Embryonic facial prominence (tissue), 1 donor: ENCODE results near the gene ZNF518B.

Experiments used
- DNase-seq: peaks from one replicate; pipeline ENCODE4 v3.0.0-alpha.2; 2016; ENCODE audit errors: extremely low spot score

ZNF518B gene, protein sequence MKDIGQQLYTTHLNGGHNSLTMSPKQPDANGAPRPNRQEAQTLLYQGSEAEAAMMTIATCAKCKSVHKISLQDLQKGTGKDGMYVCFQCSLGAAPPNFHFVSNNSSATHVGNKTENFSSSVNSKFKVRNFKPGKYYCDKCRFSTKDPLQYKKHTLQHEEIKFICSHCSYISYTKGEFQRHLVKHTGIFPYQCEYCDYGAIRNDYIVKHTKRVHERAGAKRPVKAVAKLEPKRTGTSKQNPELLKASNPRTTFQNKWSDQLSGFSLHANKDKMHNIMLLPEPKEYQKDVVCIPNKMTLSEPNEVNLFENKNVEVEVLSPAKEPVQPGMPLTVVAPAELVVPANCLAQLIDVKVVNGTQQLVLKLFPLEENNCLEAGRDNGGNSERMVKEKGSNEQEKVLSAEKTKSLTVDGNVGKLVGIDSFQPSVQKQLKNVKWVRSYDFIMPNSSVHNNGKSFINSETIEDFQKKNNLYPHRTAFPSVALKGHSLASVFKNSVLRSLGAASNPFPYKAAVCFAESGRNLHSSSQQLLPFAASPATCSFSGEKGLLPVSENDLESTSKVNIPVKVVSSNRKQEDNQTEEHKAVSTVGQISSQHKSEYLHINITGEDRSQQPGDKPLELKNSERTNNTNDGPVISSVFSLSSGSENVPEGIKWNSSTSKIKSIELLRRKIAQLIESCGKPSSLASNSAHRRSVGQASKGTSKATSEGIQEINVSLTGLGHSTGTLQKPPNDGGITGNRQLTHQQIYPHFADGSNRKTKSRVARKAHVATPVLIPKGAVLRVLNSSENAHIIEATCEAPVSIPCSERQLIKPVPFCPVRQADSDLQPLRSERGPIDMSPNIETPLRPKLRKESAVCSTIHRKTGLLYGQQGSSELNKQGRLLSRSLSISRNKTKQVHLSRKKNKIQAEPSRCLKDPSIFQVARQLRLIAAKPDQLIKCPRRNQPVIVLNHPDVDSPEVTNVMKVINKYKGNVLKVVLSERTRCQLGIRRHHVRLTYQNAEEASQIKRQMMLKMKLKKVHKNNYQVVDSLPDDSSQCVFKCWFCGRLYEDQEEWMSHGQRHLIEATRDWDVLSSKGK

DNA sequence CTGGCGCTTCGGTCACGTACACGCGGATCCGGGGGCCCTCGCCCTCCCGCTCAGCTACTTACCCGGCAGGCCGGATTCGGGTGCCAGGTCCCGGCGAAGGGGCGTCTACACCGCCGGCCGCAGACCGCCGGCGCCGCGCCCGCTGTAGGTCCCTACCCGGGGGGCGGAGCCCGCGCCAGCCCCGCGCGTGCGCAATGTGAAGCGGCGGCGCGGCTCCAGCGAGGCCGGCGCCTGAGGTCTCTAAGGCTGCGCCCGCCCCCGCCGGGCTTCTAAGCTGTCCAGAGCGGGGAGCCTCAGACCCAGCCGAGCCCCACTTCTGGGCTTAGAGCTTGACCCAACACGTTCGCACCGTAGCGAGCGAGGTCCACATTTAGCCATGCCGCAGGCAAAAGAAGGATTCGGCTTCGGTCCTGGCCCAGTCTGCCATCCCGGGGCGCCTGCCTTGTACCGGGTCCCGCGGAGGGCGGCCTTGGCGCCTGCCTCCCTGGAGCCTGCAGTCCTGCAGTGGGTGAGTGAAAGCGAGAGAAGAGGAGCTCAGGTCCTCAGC, at the start of gene ZNF518B:
Gene ZNF518B (minus strand): TSS at position 172 of the 547 bp plus-strand sequence. CDS start 11,098 bp downstream, outside the sequence.
- DNase-seq: peak; percentile 61

DNA sequence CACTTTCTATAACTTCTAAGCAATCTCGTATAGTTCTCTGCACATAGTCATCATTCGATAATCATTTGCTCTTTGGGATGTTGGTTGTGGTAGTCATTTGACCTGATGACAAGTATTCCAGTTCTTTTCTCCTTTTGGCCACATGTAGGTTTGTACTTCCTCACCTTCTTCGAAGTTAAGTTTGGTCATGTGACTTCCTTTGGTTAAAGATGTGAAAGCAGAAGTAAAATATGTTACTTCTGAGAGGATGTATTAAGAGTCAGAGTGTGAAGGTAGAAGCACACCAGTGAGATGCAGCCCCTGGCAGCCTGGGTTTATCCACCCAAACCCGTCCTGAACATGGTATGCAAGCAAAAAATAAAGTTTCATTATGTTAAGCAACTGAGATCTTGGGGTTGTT, 48.9 kb upstream of the ZNF518B start:
- no peak for DNase-seq

DNA sequence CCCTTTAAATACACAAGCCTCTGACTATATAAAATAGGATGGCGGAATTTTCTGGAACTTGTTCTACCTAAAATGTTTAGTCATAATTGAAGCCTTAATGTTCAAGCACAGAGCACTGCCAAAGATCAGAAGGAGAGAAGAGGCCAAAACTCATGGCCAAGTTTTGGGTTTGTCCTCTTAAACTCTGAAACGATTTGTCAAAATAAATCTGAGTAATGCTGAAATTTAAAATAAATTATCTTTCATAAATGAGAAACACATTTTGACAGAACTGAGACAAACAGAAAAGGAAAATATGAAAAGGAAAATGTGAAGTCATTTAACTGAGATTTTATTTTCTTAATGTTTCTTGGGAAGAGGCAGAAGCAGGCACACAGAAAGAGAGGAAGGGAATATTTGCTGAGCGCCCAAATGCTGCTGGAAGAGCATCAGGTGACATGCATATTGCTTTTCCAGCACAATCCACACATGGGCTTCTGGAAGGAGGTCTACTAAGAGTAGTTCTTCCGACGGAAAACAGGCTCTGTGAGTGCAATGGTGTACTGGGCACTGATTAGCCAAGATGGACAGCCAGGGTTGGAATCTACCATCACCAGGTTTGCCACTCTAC, 47.4 kb upstream of the ZNF518B start:
- no peak for DNase-seq

DNA sequence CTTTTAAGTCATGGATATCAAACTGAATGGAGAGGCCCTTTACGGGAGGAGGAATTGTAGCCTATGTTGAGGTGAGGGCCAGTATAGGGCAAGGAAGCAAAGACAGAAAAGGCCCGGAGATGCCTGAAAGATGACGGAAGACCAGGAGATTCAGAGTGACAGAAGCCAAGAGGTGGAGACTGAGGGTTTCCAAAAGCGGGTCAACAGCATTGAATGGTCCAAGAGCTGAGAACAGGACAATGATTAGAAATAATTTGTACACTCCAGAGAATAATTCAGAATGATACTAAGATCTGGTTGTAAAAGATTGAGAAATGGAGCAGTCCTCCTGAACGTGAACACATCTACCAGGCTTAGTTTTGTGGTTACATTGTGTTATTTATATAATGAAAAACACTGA, 45.5 kb upstream of the ZNF518B start:
- no peak for DNase-seq

DNA sequence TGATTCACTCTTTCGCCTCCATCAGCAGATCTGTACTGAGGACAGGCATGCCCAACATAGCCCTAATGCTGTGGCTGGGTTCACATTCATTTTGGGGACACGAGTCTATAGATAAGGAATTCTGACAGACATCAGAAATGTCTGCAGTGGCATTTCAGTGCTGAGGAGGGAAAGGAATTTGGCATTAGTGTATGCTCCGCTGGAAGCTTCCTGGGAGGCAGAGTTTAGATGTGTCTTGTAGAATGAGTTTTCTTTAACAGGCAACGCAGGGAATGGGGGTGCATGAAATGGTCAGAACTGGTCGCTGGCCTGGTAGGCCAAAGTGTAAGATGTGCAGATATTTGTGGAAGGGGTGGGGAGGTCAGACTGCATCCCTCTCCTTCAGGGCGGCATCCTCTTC, 43.5 kb upstream of the ZNF518B start:
- no peak for DNase-seq

DNA sequence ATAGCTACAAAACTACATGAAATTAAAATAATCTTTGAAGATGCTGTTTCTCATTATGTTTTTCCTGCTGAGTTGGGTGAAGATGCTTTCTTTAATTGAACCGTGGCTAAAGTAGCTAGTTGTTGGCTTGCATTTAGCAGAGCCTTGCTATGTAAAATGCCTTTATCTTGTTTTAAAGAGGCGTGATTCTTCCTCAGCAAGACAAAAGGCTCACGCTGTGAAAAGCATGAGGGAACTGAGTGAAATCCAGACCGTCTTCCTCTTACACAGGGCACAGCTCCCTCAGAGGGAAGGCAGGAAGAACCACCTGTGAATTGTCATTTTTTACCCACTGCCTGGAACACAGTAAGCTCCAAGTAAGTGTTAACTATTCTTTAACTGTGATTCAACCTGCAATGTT, 39.0 kb upstream of the ZNF518B start:
- DNase-seq: no peak

DNA sequence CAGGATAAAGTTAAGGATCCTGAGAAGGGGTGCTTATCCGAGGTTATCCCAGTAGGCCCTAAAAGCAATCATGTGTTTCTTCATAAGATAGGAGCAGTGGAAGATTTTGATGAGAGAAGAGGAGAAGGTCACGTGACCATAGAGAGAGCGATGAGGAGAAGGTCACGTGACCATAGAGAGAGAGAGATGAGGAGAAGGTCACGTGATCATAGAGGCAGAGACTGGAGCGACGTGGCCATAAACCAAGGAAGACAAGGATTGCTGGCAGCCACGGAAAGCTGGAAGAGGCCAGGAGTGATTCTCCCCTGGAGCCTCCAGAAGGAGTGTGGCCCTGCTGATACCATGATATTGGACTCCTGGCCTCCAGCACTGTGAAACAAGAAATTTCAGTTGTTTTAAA, 38.4 kb upstream of the ZNF518B start:
- DNase-seq: no peak

DNA sequence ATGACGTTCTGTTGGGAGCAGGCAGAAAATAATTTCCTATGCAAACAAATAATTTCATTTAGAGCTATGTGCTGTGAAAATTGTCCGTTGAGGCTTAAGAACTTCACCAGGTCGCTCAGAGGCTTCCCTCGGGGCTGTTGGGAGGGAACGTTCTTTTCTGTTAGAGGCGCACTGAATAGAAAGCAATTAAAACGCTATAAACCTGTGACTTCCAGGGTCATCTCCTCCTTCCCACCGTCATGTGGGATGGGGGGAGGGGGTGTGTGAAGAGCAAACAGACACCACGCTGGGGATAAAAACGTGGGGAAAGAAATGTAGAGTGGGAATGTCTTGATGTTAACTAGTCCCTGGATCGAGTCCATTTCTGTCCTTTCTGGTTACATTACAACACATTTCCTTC, 35.2 kb upstream of the ZNF518B start:
- DNase-seq: no peak

DNA sequence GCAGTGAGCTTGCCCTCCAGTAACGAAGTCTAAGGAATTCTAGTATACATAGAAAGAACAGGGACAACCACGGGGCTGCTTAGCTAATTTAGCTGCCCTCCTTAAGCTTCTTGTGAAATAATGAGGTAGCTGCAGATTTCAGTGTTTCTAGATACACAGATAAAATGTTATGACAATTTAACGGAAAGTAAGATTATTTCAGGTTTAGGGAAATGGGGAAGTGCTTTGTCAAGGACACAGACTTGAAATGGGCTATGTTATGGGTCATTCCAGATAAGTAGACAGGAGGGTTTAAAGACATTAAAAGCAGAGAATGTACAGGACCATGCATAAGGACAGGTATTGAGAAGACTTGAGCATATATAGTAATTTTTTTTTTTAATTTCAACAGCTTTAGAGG, 34.2 kb upstream of the ZNF518B start:
- DNase-seq: no peak

DNA sequence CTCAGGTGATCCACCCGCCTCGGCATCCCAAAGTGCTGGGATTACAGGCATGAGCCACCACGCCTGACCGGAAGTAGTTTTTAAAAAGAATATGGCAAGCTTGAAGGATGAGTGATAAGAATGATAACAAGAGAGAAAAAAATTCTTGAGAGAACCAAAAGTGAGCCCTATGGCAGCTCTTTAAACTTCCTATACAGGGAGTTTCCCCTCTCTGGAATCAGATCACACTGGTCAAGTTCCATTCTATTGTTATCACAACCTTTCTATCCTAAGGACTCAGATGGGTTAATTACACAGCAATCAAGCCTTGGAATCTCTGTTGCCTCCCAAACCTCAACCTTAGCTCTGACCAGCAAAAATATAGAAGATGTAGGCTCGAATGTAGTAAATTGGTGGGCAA, 33.8 kb upstream of the ZNF518B start:
- no peak for DNase-seq

DNA sequence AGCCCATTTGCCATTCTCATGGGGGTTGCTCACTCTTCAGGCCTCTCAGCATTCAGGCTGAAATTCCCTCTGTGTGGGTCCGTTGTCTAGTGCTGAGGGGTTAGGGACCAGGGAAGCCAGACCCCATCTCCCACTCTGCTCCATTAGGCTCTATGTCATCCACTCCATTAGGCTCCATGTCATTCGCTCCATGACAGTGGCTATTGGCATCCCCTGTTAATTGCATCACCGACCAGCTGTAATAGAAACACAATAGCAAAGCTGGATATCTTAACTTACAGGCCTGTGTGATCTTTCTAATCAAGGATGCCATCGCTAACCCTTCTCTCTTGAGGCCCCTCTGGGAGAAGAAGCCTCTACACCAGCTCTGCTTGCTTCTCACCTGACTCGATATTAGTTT, 25.7 kb upstream of the ZNF518B start:
- no peak for DNase-seq

DNA sequence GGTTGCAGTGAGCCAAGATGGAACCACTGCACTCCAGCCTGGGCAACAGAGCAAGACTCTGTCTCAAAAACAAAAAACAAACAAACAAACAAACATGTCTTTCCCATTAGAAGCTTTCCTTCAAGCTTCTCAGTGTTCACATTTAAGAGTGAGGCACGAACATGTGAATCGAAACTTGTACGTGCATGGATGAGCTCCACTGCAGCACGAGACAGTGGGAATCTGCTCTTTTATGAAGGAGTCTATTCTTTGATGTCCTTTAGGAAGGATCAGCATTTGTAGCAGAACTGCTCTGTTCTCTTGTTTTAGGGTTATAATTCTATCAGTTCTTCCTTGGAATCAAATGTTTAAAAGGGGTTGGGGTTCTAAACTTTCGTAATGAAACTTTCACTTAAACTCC, 23.4 kb upstream of the ZNF518B start:
- DNase-seq: no peak

DNA sequence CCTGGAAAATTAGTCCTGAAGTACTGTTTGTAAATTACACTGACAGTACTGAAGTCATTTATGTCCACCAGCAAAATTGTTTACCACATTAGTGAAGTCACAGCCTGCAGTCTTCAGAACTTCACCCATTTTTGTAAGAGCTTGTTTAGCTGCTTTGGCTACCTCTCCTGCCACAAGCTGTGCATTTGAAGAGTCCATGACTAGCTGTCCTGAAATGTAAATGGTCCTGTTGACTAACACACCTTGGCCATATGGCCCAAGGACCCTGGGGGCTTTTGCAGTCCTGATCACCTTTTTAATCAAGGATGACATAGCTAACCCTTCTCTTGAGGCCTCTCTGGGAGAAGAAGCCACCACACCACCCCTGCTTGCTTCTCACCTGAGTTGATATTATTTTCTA, 21.4 kb upstream of the ZNF518B start:
- no peak for DNase-seq

DNA sequence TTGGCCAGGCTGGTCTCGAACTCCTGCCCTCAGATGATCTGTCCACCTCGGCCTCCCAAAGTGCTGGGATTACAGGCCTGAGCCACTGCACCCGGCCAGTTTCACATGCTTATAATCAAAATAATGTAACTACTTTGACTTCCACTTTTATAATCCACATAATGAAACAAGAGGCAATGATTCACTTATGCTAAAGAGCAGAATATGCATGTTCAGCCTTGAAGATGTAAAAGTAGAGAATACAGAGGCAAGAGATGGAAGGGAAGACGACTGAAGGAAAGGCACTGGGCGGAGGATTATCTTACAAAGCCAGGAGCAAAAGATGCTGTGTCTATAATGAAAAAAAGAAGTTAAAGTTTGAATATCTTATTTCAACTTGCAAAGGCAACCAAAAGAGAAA, 13.3 kb upstream of the ZNF518B start:
- no peak for DNase-seq

DNA sequence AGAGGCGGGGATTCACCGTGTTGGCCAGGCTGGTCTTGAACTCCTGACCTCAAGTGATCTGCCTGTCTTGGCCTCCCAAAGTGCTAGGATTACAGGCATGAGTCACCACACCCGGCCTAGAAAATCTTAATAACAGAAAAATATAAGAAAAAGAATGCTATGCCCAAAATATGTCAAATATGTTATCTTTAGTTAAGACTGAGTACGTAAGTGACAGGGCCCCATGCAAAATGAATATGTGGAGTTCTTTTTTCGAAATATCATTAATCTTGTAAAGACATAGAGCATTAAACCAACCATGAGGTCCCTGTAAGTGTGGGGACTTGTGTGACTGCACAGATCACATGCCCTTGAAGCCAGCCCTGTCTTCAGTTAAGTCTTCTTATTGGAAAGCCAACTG, 8.9 kb upstream of the ZNF518B start:
- DNase-seq: no peak

DNA sequence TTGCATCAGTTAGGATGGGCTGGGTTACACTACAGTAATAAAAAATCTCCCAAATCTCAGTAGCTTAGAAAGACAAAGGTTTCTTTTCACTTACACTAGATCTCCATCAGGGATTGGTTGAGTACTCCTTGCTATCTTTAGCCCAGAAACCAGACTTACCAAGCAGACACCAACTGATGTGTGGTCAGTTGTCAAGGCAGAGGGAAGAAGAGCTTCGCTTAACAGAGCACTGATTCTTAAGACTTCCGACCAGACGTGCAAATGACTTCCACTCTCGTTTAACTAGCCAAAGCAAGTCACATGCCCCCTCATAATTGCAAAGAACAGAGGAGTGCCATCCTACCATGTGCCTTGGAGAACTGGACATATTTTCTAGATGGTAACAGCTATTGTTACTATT, 5.7 kb upstream of the ZNF518B start:
- no peak for DNase-seq

DNA sequence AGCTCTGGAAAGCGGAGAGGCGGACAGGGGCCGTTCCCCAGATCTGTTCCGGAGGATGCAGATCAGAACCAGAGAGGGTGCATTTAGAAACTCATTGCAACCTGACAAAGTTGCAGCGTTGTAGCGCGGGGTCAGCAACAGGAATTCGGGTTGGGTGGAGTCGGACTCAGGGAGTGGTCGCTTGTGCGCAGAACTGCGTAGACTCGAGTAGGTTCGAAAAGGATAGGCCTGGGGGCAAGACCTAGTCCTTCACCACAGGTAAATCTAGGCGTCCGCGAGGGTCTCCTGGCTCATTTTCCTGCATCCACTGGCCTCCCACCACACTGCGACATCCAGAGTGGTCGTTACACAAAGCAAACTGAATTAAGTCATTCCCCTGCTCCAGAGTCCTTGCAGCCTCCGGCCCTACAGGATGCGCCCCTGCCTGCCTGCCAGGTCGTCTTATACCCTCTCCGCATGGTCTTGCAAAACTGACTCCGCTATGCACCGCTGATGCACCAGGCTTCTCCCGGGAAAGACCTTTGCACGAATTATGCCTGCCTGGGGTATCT, 4.7 kb upstream of the ZNF518B start:
- no peak for DNase-seq

DNA sequence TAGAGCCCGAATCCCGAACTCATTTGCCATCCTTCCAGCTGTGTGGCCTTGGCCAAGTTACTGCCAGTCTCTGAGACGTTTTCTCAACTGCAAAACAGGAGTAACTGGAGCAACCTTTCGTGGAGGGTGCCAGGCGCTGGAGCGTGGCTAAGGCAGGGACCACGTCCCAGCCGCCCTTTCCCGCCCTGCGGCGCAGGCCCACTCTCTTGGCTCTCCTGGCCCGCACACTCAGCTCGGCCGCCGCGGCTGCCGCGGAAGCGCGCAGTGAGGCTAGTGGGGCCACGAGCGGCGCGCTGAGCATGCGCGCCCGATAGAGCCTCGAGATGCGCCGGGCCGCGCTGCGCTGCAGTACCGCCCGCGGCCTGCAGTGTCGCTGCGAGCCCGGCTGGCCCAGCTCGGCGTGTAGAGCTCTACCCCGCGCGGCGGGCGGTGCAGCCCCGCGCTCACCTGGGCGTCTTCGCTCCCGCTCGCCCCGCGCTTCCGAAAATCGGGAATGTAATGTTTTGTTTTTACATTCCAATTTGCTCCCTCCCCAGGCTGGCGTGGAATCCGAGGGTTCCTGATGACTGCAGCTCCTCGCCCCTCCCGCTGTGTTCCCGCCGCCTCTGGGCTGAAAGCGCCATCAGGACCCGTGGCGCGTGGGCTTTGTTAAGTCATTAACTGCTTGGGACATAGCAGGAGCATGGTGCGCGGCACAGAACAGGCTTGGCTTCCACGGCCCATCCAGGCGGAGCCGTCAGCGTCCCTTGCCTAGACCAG, 4.0 kb upstream of the ZNF518B start:
- DNase-seq: peak; percentile 26

DNA sequence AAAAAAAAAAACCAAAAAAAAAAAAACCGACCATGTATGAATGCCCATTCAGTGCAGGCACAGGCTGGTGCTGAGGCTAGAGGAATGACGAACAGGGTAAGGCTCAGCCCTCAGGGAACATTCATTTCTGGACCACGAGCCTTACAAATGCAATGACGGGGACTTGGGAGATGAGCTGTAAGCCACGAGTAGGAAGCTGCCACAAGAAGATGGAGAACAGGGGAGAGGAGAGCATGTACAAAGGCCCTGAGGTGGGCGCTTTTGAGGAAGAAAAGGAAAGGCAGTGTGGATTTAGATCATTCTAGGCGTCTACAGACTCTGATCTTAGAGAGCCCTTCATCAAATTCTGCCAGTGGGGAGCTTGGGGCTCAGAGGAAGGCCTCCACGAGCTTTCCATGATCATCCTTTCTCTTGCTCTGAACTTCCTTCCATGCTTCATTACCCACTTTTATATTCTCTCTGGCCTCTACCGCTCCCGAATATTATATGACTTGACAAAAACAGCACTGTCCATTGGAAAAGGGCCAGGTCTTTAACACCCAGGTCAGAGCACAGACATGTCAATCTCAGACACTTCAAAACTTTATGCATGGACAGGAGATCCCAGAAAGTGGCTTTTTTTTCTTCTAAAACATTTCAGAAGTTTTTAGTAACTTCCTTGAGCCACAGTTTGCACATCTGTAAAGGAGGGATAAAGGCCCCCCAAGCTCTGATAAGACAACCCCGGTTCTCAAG, 3.3 kb upstream of the ZNF518B start:
- no peak for DNase-seq

DNA sequence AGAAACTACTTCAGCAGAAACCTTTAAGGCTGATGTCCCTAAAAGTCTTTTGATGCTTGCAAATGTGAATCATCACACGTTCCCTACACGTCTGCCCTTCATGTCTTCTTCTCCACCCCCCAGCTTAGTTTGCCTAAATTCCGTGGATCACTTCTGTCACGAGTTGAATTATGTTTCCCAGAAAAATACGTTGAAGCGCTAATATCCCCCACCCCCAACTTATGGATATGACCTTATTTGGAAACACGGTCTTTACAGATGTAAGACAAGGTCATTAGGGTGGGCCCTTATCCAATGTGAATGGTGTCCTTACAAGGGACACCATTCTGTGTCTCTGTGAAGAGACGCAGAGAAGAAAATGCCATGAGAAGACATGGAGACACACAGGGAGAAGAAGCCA, 2.1 kb upstream of the ZNF518B start:
- DNase-seq: no peak
